ENCODE measurements around the gene RETSAT.
"Not testable (repeated sequence)": the region's sequence is repeated elsewhere in the genome, so short reads cannot be mapped to it uniquely, and the experiment has no call there.

Gene RETSAT

GRCh38 chr2:85354286-85355072 lies at the start of gene RETSAT, which contains the start of gene ELMOD3:
RETSAT (minus strand) TSS chr2:85354528; CDS start chr2:85354507, 21 bp downstream.
ELMOD3 (plus strand) TSS chr2:85354769; CDS start chr2:85357199, 2,430 bp downstream.
- DNase-seq, result peak; percentile 97

GRCh38 chr2:85401844-85402243 lies 47.5 kb upstream of the RETSAT start:
- DNase-seq, result peak; percentile 17

DNA sequence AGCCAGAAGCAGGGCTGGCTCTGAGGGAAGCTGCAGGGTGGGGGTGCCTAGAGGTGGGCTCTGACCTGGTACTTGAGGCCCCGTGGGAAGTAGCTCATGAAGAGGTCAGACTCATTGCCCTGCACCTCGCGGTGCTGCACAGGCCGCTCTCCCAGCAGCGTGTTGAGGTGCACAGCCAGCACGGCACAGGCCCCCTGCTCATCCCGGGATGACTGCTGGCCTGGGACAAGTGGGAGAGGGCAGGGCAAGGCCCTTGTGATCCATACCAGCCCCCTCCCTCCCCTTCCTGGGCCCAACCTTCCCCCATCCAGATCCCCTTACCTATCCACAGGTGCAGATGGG lies 47.1 kb upstream of the RETSAT start:
- DNase-seq, result no peak

DNA sequence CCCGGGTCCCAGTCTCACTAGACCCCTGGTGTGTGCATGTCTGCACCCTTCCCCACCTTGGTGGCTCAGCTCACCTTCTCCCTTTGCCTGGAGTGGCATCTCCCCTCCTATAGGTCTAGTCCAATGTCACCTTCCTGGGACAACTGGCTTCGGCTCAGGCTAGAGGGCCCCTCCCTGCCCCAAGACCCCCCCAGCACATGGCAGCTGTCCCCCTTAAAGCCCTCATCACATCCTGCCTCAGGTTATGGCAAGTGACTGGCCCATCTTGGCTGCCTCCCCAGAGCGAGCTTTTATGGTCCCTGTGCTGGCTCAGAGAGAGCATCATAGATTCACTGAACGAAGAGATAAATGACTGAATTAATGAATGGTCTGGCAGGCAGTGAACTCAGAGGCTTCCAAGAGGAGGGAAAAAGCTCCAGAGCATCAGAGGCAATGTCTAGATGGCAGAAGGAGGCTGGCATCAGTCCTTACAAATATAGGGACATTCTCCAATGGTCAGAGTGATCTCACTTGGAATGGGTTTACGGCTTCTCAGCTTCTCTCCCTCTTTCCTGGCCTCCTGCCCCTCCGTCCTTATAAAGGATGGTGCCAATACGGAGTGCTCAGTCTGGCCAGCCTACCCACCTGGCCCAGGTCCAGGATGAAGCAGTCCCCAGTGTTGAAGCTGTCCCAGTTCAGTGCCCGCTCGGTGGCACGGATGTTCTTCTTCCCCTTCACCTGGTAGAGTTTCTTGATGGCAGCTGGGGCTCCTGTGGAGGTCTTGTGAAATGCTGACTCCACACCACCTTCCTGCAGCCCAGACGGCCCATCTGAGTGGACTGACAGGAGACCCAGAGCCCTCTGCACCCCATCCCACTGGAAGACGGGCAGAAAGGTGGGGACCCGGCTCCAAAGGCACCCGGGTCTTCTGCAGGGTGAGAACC lies 46.5 kb upstream of the RETSAT start:
- DNase-seq, result no peak

- DNase-seq, result no peak
These were observed 45.7 kb upstream of the RETSAT start for GRCh38 chr2:85400023-85400422.

GRCh38 chr2:85399183-85399455 lies 44.8 kb upstream of the RETSAT start:
- no peak for DNase-seq

DNA sequence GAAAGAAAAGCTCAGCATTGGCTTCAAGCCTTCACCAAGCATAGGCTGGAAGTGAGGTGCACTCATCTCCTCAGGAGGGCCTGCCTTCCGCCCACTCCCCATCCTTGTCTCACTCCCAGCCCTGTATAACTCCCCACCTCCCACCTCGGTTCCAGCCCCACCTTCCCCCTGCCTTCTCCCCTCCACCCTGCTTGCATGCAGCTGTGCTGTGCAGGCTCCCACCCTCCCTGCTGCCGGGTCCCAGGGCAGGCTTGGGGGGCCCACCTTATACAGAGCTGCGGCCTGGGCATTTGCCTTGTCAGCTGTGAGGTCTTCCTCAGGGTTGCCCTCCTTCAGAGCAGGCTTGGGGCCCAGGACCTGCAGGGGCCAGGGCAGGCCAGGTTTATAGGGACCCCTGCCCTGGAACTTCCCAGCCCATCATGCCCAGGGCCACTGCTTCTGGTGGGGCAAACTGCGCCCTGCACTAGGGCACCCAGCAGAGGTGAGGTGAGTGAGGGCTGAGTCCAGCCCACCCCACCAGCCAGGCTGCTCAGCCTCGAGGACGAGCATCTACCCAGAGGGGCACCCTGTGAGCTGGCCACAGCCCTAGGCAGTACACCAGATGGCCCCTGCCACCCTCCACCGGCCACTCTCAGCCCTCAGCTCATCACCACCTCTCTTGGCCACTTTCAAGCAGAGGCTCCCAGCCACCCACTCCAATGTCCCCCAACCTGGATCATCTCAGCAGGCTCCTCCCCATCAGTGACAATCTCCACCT lies 44.3 kb upstream of the RETSAT start:
- DNase-seq, result no peak

DNA sequence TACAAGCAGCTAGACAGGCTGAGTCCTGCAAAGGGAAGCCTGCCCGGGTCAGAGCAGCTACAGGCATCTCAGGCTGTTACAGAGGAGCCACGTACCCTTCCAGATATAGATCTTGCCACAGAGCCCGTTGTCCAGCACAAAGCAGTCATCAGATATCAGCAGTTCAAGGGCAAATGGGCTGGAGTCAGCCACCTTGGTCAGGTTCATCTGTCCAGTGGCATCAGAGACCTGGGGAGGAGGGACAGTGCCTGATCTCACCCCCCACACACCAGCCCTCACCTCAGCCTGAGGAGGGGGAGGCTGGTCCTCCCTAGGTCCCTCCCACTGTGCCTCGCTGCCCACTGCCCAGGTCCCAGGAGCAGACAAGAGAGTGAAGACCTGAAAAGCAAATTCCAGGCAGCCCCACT lies 43.6 kb upstream of the RETSAT start:
- DNase-seq, result no peak

- DNase-seq, result peak; percentile 4
These were observed 42.5 kb upstream of the RETSAT start for GRCh38 chr2:85396531-85397470.

DNA sequence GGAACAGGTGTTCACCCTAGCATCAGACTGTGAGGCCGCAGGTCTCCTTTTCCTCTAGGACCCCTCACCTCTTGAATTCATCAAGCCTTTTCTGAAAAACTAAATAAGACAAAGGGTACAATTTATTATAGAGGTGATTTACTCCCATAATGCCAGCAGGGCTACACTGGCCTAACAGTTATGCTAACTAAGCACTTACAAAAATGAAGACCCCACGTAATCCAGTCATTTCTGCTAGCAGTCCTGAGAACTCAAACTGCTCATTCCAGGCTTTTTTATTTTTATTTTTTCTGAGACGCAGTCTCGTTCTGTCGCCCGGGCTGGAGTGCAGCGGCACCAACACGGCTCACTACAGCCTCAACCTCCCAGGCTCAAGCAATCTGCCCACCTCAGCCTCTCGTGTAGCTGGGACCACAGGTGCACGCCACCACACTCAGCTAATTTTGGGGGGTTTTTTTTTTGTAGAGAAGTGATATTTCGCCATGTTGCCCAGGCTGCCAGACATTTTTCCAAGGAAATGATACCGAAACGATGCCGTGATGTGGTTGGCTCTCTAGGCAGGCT lies 41.7 kb upstream of the RETSAT start:
- DNase-seq, result no peak

- DNase-seq, result no peak
These were observed 40.6 kb upstream of the RETSAT start for GRCh38 chr2:85394976-85395375.

- DNase-seq, result no peak
These were observed 39.9 kb upstream of the RETSAT start for GRCh38 chr2:85394261-85394681.

GRCh38 chr2:85393836-85394235 lies 39.5 kb upstream of the RETSAT start:
- no peak for DNase-seq

DNA sequence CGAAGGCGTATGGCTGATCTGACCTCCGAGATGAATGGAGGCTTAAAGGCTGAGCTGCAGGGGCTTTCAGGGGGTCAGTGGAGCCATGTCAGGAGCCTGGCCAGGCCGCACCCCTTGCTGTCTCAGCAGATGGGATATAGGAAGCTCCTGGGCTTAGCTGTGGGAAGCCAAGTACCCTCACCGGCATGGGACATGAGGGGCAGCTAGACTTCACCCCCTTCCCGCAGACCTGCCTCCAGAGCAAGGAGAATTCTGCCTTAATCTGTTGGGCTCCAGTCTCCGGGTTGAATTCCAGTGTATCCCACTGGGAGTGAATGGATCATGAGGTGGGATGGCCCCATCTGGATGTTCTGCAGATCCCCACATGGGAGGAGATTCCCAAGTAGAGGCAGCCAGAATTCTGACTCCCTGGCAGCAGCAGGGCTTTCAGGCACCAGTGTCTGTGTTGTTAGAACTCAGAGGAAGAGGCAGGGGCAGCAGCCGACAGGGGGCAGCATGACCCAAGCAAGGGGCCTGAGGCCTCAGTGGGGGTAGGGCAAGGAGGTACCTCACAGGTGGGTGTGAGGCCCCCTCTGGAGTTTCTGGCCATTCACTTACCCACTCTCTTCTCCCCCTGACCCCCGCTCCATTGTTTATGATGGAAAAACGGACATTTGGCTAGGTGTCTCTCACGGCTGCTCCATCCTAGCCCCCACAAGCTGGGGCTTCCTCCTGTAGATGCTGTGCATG lies 36.8 kb upstream of the RETSAT start:
- peak; percentile 62 for DNase-seq

DNA sequence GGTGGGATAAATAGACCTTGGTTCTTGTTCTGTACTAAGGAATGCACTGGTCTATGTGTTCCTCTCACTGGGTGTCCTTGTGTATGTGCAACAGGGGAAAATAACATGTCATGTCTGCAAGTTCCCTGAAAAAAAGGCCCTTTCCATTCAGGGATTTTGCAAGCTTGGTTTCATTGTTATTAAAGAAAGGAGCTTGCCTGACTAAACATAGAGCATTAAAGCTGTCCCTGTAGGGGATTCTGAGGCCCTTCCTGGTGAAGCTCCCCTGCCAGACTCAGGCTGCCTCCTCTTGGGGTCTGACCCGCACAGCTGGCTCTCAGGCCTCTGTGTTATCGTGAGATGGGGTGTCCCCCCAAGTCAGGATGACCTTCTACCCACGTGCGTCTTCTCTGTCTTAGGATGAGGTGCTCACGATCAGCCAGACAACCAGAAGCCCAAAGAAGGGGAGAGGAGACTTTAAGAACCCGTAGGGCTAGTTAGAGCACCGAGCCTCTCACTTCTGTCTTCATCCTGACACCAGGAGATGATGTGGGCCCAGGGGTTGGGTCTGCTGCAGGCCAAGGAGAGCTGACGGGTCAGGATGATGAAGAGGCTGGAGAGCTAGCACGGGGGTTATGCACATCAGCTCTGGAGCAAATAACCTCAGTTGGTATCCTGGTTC lies 34.7 kb upstream of the RETSAT start:
- DNase-seq, result no peak

GRCh38 chr2:85387754-85388153 lies 33.4 kb upstream of the RETSAT start:
- no peak for DNase-seq

- DNase-seq, result no peak
These were observed 31.4 kb upstream of the RETSAT start for GRCh38 chr2:85385746-85386145.

GRCh38 chr2:85383850-85384249 lies 29.5 kb upstream of the RETSAT start:
- DNase-seq, result no peak

DNA sequence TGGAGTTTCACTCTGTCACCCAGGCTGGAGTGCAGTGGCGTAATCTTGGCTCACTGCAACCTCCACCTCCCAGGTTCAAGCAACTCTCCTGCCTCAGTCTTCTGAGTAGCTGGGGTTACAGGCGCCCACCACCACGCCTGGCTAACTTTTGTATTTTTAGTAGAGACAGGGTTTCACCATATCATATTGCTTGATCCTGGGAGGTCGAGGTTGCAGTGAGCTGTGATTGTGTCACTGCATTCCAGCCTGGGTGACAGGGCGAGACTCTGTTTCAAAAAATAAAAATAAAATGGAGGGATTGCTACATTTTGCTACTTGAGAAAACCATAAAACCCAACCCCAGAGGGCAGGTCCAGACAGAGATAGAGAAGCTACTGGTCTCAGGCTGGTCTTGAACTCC lies 28.8 kb upstream of the RETSAT start:
- DNase-seq, result not testable (repeated sequence)

DNA sequence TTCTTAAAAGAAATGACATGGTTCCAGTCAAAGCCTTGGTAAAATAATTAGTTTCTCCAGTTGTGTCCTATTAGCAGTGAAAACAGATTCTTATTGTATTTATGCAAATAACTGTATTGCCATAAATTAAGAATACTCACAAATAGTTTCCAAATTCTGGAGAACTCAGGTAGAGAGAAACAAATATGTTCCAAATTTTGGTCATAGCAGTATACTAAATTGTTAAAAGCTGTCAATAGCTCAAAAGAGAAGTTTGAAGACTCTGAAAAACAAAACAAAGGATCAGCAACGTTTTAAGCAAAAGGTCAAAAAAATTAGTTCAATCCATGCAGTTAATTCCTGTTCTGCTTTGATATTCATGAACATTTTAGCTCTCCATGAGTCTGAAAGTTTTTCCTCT lies 25.7 kb upstream of the RETSAT start:
- no peak for DNase-seq

- no peak for DNase-seq
These were observed 23.9 kb upstream of the RETSAT start for GRCh38 chr2:85378257-85378656.

Measured in OCI-M1 (cell line).